ENCODE measurements around the gene SMYD3. TPM values are rescaled to one million over a fixed set of nuclear protein-coding genes. Genes with fewer than 3 reads are reported as not detected.

SMYD3 gene
- total RNA-seq, 2 donors from 2014 or later: 13.5 to 20.8 TPM

- peaks cover 0 to 3% (median 0%) of the 10 kb centered on the region in 3 donors for H3K9me3 ChIP-seq
- H3K4me3 ChIP-seq: no peak overlapping the region
- no peak for DNase-seq
- H3K36me3 ChIP-seq (replicated peaks in 1 of 2; ENCODE audit: insufficient read depth in 1 of 2, low read depth in 2 of 2): no peaks in the 10 kb centered on the region
- TF ChIP-seq, protein P1, sequence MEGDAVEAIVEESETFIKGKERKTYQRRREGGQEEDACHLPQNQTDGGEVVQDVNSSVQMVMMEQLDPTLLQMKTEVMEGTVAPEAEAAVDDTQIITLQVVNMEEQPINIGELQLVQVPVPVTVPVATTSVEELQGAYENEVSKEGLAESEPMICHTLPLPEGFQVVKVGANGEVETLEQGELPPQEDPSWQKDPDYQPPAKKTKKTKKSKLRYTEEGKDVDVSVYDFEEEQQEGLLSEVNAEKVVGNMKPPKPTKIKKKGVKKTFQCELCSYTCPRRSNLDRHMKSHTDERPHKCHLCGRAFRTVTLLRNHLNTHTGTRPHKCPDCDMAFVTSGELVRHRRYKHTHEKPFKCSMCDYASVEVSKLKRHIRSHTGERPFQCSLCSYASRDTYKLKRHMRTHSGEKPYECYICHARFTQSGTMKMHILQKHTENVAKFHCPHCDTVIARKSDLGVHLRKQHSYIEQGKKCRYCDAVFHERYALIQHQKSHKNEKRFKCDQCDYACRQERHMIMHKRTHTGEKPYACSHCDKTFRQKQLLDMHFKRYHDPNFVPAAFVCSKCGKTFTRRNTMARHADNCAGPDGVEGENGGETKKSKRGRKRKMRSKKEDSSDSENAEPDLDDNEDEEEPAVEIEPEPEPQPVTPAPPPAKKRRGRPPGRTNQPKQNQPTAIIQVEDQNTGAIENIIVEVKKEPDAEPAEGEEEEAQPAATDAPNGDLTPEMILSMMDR (IDR thresholded peaks at IDR 0.05): no peak
- no peak overlapping the region for H3K27ac ChIP-seq
- no peaks in the 10 kb centered on the region for H3K27me3 ChIP-seq
- 89% methylated on average over 2 of the region's 2 CpGs for WGBS, 2 donors
- intact Hi-C loops (cut with DNase I): no loop called here
- H3K4me1 ChIP-seq: no peaks in the 10 kb centered on the region
- ATAC-seq: no peak
Measured at GRCh38 chr1:245770156-245770555, 736.9 kb downstream of the SMYD3 start.

DNA sequence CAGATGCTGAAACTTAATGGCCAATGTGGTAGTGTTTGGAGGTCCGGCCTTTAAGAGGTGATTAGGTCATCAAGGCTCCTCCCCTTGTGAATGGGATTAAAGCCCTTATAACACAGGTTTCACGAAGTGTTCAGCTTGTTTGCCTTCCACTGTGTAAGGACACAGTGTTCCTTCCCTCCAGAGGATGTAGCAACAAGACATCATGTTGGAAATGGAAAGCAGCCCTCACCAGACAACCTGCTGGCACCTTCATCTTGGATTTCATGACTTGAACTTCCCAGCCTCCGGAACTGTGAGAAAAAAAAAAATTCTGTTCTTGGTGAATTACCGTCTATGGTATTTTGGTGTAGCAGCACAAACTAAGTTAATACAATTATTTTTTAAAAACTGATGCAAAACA lies 738.5 kb downstream of the SMYD3 start:
- TF ChIP-seq, protein P1 (IDR thresholded peaks at IDR 0.05): no peak
- no peak for TF ChIP-seq POLR2A (IDR thresholded peaks at IDR 0.05)
- no peaks in the 10 kb centered on the region for H3K4me1 ChIP-seq
- no peak for ATAC-seq
- H3K4me3 ChIP-seq: no peak overlapping the region
- intact Hi-C loops (cut with DNase I): no loop called here
- no peaks in the 10 kb centered on the region for H3K27me3 ChIP-seq
- DNase-seq: no peak
- H3K27ac ChIP-seq: no peak overlapping the region
- no peaks in the 10 kb centered on the region for H3K36me3 ChIP-seq (replicated peaks in 1 of 2; ENCODE audit: insufficient read depth in 1 of 2, low read depth in 2 of 2)
- peaks cover 0 to 3% (median 0%) of the 10 kb centered on the region in 3 donors for H3K9me3 ChIP-seq
- 84 to 89% methylated on average over 4 of the region's 4 CpGs for WGBS, 2 donors

GRCh38 chr1:245765230-245766000 lies 741.7 kb downstream of the SMYD3 start:
- no peak for ATAC-seq

DNA sequence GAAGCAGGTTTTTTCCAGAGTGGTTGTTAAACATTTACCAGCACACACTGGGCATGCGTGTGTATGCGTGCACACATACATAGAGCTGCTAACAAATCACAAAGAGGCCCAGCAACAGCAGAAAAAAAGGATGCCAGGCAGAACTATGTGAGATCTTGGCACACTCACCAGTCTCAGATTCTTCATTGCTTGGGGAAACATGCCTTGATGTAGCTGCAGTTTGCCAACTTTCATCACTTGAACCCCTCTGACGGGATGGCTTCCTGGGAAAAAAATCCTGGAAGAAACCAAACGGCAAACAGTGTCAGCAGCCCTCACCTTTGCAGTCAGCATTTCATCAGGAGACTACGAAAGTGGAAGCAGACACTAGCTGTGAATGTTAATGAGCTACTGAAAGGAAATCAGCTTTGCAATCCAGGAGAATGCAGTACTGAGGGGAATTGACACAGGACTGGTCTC lies 743.2 kb downstream of the SMYD3 start:
- Histone ChIP-seq H3K4me1 (no peaks in the 10 kb centered on the region), H3K36me3 (replicated peaks in 1 of 2; ENCODE audit: insufficient read depth in 1 of 2, low read depth in 2 of 2) (no peaks in the 10 kb centered on the region), H3K27ac (no peak overlapping the region), H3K9me3 (no peaks in the 10 kb centered on the region), H3K4me3 (no peak overlapping the region), H3K27me3 (no peaks in the 10 kb centered on the region)
- WGBS, 2 donors: 73 to 86% methylated on average over 5 of the region's 5 CpGs
- no peak for DNase-seq
- TF ChIP-seq, protein P1 (IDR thresholded peaks at IDR 0.05): no peak
- no peak for TF ChIP-seq POLR2A (IDR thresholded peaks at IDR 0.05)
- intact Hi-C loops (cut with DNase I): no loop called here
- no peak for ATAC-seq

More at GRCh38 chr1:245765230-245766000, 741.7 kb downstream of the SMYD3 start:
- Histone ChIP-seq H3K4me1 (no peaks in the 10 kb centered on the region), H3K27me3 (no peaks in the 10 kb centered on the region), H3K9me3 (peaks cover 0 to under 1% (median 0%) of the 10 kb centered on the region in 3 donors), H3K4me3 (no peak overlapping the region), H3K27ac (no peak overlapping the region), H3K36me3 (replicated peaks in 1 of 2; ENCODE audit: insufficient read depth in 1 of 2, low read depth in 2 of 2) (no peaks in the 10 kb centered on the region)
- intact Hi-C loops (cut with DNase I): no loop called here
- DNase-seq: no peak
- TF ChIP-seq, protein P1 (IDR thresholded peaks at IDR 0.05): no peak
- no peak for TF ChIP-seq POLR2A (IDR thresholded peaks at IDR 0.05)
- 91 to 92% methylated on average over 10 of the region's 10 CpGs for WGBS, 2 donors
